SH-SY5Y (cell line): ENCODE data around the gene RERE.

Experiments
- GATA2 ChIP-seq: IDR thresholded peaks from 2 replicates; pipeline ENCODE4 v1.6.1; 2011; ENCODE audit warnings: mild to moderate bottlenecking, low read depth, low read length
- GATA3 ChIP-seq: IDR thresholded peaks from 2 replicates; pipeline ENCODE4 v1.6.1; 2011; ENCODE audit warnings: low read depth, mild to moderate bottlenecking, low read length, moderate library complexity

GRCh38 chr1:8416881-8417280, 400.6 kb downstream of the RERE start:
- TF ChIP-seq GATA2 (no peak), GATA3 (no peak)
